SK-N-SH (cell line): Measurements from ENCODE around the gene AAGAB. TPM values are rescaled to one million over a fixed set of nuclear protein-coding genes. Genes with fewer than 3 reads are reported as not detected.

ENCODE experiments used
- CTCF ChIA-PET: fragments of 300-600, 350-600 bp; formaldehyde crosslinking; extraction: SDS; loops from one replicate; lab custom pipeline; 2021; lab: Yijun Ruan, JAX
- POLR2A ChIA-PET: fragments of 350-600 bp; sonication (Branson Sonifier 250); formaldehyde crosslinking; extraction: SDS; loops from one replicate; lab custom pipeline; 2020; ENCODE audit warnings: antibody characterized with exemption, inconsistent platforms; lab: Yijun Ruan, JAX
- DNase-seq: peaks from one replicate; pipeline ENCODE4 v3.0.0; 2012
- H2AFZ ChIP-seq: fragments of 200-600 bp; sonication (generic); 2 replicates; pipeline ENCODE4 v1.8.1; 2016; ENCODE audit warnings: antibody characterized with exemption, mild to moderate bottlenecking, low read depth
- H3F3A ChIP-seq: fragments of 200-600 bp; sonication (generic); replicated peaks from 2 replicates; pipeline ENCODE3; 2016; ENCODE audit warnings: antibody characterized with exemption, mild to moderate bottlenecking; ENCODE audit not compliant: insufficient read depth
- H3K27ac ChIP-seq, 2 experiments: fragments of 200-500 bp in 1 of 2; fragments of 200-600 bp in 1 of 2; sonication (Bioruptor generic) in 1 of 2; sonication (generic), shearing (Covaris generic) in 1 of 2; 2 replicates each; pipeline versions ENCODE4 v1.5.1 to v1.6.1; 2014 to 2016; ENCODE audit warnings: low read depth in 2 of 2, inconsistent platforms in 1 of 2, low read length in 1 of 2, mild to moderate bottlenecking in 1 of 2, mixed read lengths in 1 of 2
- H3K27me3 ChIP-seq: fragments of 200-600 bp; sonication (generic), shearing (Covaris generic); 2 replicates; pipeline ENCODE4 v1.6.1; 2016; ENCODE audit warnings: mixed run types; ENCODE audit not compliant: insufficient read depth
- H3K36me3 ChIP-seq, 2 experiments: fragments of 200-500 bp in 1 of 2; fragments of 200-600 bp in 1 of 2; sonication (Bioruptor generic) in 1 of 2; sonication (generic) in 1 of 2; replicated peaks in 1 of 2; 2 replicates each; pipeline versions ENCODE3 to v1.5.1; 2014 to 2016; ENCODE audit warnings: low read length in 1 of 2, mild to moderate bottlenecking in 1 of 2; ENCODE audit not compliant: insufficient read depth in 2 of 2, control insufficient read depth in 1 of 2
- H3K4me1 ChIP-seq, 2 experiments: fragments of 200-500 bp in 1 of 2; fragments of 200-600 bp in 1 of 2; sonication (Bioruptor generic) in 1 of 2; sonication (generic), shearing (Covaris generic) in 1 of 2; 2 replicates each; pipeline versions ENCODE4 v1.5.1 to v1.6.1; 2014 to 2016; ENCODE audit warnings: low read depth in 1 of 2, low read length in 1 of 2, mixed run types in 1 of 2; ENCODE audit not compliant: insufficient read depth in 2 of 2, control insufficient read depth in 1 of 2
- H3K4me2 ChIP-seq: fragments of 200-600 bp; sonication (generic), shearing (Covaris generic); 2 replicates; pipeline ENCODE4 v1.6.1; 2017; ENCODE audit warnings: mixed run types
- H3K4me3 ChIP-seq, 2 experiments: fragments of 200-500 bp in 1 of 2; fragments of 200-600 bp in 1 of 2; sonication (Bioruptor generic) in 1 of 2; sonication (generic), shearing (Covaris generic) in 1 of 2; 2 replicates each; pipeline versions ENCODE4 v1.5.1 to v1.8.1; 2014 to 2016; ENCODE audit warnings: low read depth in 2 of 2, inconsistent platforms in 1 of 2, low read length in 1 of 2, mild to moderate bottlenecking in 1 of 2, mixed read lengths in 1 of 2, moderate library complexity in 1 of 2
- H3K79me2 ChIP-seq: fragments of 200-600 bp; sonication (generic); 2 replicates; pipeline ENCODE4 v1.8.1; 2017; ENCODE audit warnings: mild to moderate bottlenecking; ENCODE audit not compliant: insufficient read depth
- H3K9ac ChIP-seq: fragments of 200-600 bp; sonication (generic); 2 replicates; pipeline ENCODE4 v1.6.1; 2017; ENCODE audit warnings: mixed run types
- H3K9me2 ChIP-seq: fragments of 200-600 bp; sonication (generic); 2 replicates; pipeline ENCODE4 v1.6.1; 2017; ENCODE audit warnings: mixed run types
- H3K9me3 ChIP-seq: fragments of 200-600 bp; sonication (generic); 2 replicates; pipeline ENCODE4 v1.6.1; 2017; ENCODE audit warnings: mixed run types, mild to moderate bottlenecking, moderate library complexity
- H4K20me1 ChIP-seq: fragments of 200-600 bp; sonication (generic); 2 replicates; pipeline ENCODE4 v1.6.1; 2017; ENCODE audit warnings: mild to moderate bottlenecking, mixed run types; ENCODE audit not compliant: insufficient read depth
- EP300 ChIP-seq, 2 experiments: IDR thresholded peaks; 2 replicates each; pipeline versions ENCODE4 v1.4.0 to v1.6.1; 2012; ENCODE audit warnings: borderline replicate concordance in 1 of 2, low read depth in 1 of 2, low read length in 1 of 2
- EZH2phosphoT487 ChIP-seq: fragments of 200-600 bp; sonication (generic); IDR thresholded peaks from 2 replicates; pipeline ENCODE4 v1.6.1; 2017; ENCODE audit warnings: low read depth, mixed run types, mild to moderate bottlenecking, antibody characterized with exemption, moderate library complexity, borderline replicate concordance
- FOXM1 ChIP-seq: IDR thresholded peaks from 2 replicates; pipeline ENCODE4 v1.4.0; 2012; ENCODE audit warnings: low read depth, mild to moderate bottlenecking
- GABPA ChIP-seq: IDR thresholded peaks from 2 replicates; pipeline ENCODE4 v1.4.0; 2012; ENCODE audit warnings: low read depth, mild to moderate bottlenecking
- GATA2 ChIP-seq: sonication (generic); formaldehyde crosslinking; IDR thresholded peaks from 2 replicates; pipeline ENCODE4 v1.5.0; 2020; ENCODE audit warnings: mild to moderate bottlenecking, missing genetic modification reagents
- IRF3 ChIP-seq: fragments of 150-350 bp; IDR thresholded peaks from 2 replicates; pipeline ENCODE4 v1.6.1; 2016; ENCODE audit warnings: mild to moderate bottlenecking, low read depth, low read length
- MEF2A ChIP-seq: IDR thresholded peaks from 2 replicates; pipeline ENCODE4 v1.4.0; 2012; ENCODE audit warnings: low read depth, borderline replicate concordance
- MXI1 ChIP-seq: IDR thresholded peaks from 2 replicates; pipeline ENCODE4 v1.6.1; 2012; ENCODE audit warnings: mild to moderate bottlenecking, low read depth, low read length, improper control_type of control experiment
- NFIC ChIP-seq: IDR thresholded peaks from 2 replicates; pipeline ENCODE4 v1.4.0; 2012; ENCODE audit warnings: borderline replicate concordance
- POLR2AphosphoS5 ChIP-seq: IDR thresholded peaks from 2 replicates; pipeline ENCODE4 v1.6.1; 2012; ENCODE audit warnings: low read depth, low read length
- RAD21 ChIP-seq: IDR thresholded peaks from 2 replicates; pipeline ENCODE4 v1.6.1; 2012; ENCODE audit warnings: mild to moderate bottlenecking, low read length
- RXRA ChIP-seq: IDR thresholded peaks from 2 replicates; pipeline ENCODE4 v1.4.0; 2012; ENCODE audit warnings: low read depth, mild to moderate bottlenecking, borderline replicate concordance
- SIN3A ChIP-seq: IDR thresholded peaks from 2 replicates; pipeline ENCODE4 v1.6.1; 2012; ENCODE audit warnings: low read depth, mild to moderate bottlenecking, low read length, moderate library complexity, borderline replicate concordance
- SMC3 ChIP-seq: IDR thresholded peaks from 2 replicates; pipeline ENCODE4 v1.6.1; 2012; ENCODE audit warnings: low read depth, low read length, improper control_type of control experiment
- TEAD4 ChIP-seq: IDR thresholded peaks from 2 replicates; pipeline ENCODE4 v1.4.0; 2012; ENCODE audit warnings: mild to moderate bottlenecking, borderline replicate concordance; ENCODE audit not compliant: insufficient read depth
- USF2 ChIP-seq: fragments of 150-350 bp; IDR thresholded peaks from 2 replicates; pipeline ENCODE4 v1.6.1; 2017; ENCODE audit warnings: antibody characterized with exemption, low read length, low read depth, borderline replicate concordance
- ZBTB33 ChIP-seq: IDR thresholded peaks from 2 replicates; pipeline ENCODE4 v1.4.0; 2012; ENCODE audit warnings: low read depth, borderline replicate concordance
- WGBS: methylation state at CpG from one replicate; pipeline ENCODE4 v1.1.6; 2017; ENCODE audit warnings: low lambda C conversion rate; 5-methylcytosine and 5-hydroxymethylcytosine counted together
- polyA plus RNA-seq, 3 experiments: library from polyadenylated mRNA; depleted of rRNA; stranded (reverse); fragments of >200 nt; gene quantifications; 2 replicates each; pipeline ENCODE4 v1.2.3, GENCODE V29; 2012

AAGAB gene
- polyA plus RNA-seq, 1 of the 3 experiments (the other 2 are of a cell fraction): 24.9 TPM

GRCh38 chr15:67190813-67191212, 63.6 kb downstream of the AAGAB start:
- Histone ChIP-seq H3K4me3 (no peak overlapping the region), H4K20me1 (no peaks in the 10 kb centered on the region), H3K9me3 (no peaks in the 10 kb centered on the region), H3K27ac (no peak overlapping the region), H3K36me3 (peaks cover 45 to 54% of the 10 kb centered on the region in 2 experiments), H3K9me2 (no peaks in the 10 kb centered on the region), H3K9ac (no peak overlapping the region), H2AFZ (no peak overlapping the region), H3K79me2 (no peaks in the 10 kb centered on the region), H3K27me3 (no peaks in the 10 kb centered on the region), H3K4me2 (no peak overlapping the region), H3K4me1 (peaks cover 11 to 33% of the 10 kb centered on the region in 2 experiments), H3F3A (peaks cover 11% of the 10 kb centered on the region)
- no peak for DNase-seq
- TF ChIP-seq ZBTB33 (no peak), EP300 (IDR thresholded peaks at IDR 0.05; ENCODE audit: borderline replicate concordance in 1 of 2, low read depth in 1 of 2, low read length in 1 of 2) (no peak), SMC3 (no peak), EZH2phosphoT487 (no peak), IRF3 (no peak), FOXM1 (no peak), RAD21 (no peak), RXRA (no peak), GATA2 (CRISPR knock-in tag) (no peak), NFIC (no peak), POLR2AphosphoS5 (no peak), MEF2A (no peak), MXI1 (no peak), TEAD4 (no peak), SIN3A (no peak), USF2 (no peak), GABPA (no peak)
- ChIA-PET CTCF (interaction anchor here (2.3 kb wide), 1 partner anchor 11 kb away, joined by 6 read pairs; no protein-coding TSS in a partner anchor), POLR2A (no interaction called here)
- WGBS: 98% methylated on average over 11 of the region's 11 CpGs
